ENCODE results near the gene PPIAL4G.
"Not testable (repeated sequence)": the region's sequence is repeated elsewhere in the genome, so short reads cannot be mapped to it uniquely, and the experiment has no call there.

Gene PPIAL4G

GRCh38 chr1:148483029-148483428 lies at the start of gene PPIAL4G:
Gene PPIAL4G, minus strand, starts transcription at chr1:148483302. Its CDS starts 50 bp downstream, at chr1:148483252.
- DNase-seq: not testable (repeated sequence)

- DNase-seq: not testable (repeated sequence)
These were observed 49.1 kb upstream of the PPIAL4G start for GRCh38 chr1:148532158-148532557.

- DNase-seq: peak in 1 of 2 experiments; percentile 50
These were observed 46.0 kb upstream of the PPIAL4G start for GRCh38 chr1:148529101-148529567.

GRCh38 chr1:148528591-148528990 lies 45.5 kb upstream of the PPIAL4G start:
- DNase-seq: not testable (repeated sequence)

GRCh38 chr1:148526587-148526986 lies 43.5 kb upstream of the PPIAL4G start:
- DNase-seq: not testable (repeated sequence)

- not testable (repeated sequence) for DNase-seq
These were observed 40.4 kb upstream of the PPIAL4G start for GRCh38 chr1:148523205-148524144.

- DNase-seq: peak in 1 of 2 experiments; percentile 50
These were observed 39.6 kb upstream of the PPIAL4G start for GRCh38 chr1:148522561-148523204.

- DNase-seq: peak in 1 of 2 experiments; percentile 39
These were observed 39.0 kb upstream of the PPIAL4G start for GRCh38 chr1:148522072-148522471.

- DNase-seq: not testable (repeated sequence)
These were observed 31.2 kb upstream of the PPIAL4G start for GRCh38 chr1:148514310-148514709.

GRCh38 chr1:148512571-148513184 lies 29.6 kb upstream of the PPIAL4G start:
- not testable (repeated sequence) for DNase-seq

GRCh38 chr1:148493933-148494332 lies 10.8 kb upstream of the PPIAL4G start:
- DNase-seq: not testable (repeated sequence)

- DNase-seq: not testable (repeated sequence)
These were observed 2.0 kb downstream of the PPIAL4G start for GRCh38 chr1:148481134-148481533.

- not testable (repeated sequence) for DNase-seq
These were observed 23.4 kb downstream of the PPIAL4G start for GRCh38 chr1:148459694-148460093.

GRCh38 chr1:148458901-148459581 lies 24.1 kb downstream of the PPIAL4G start:
- DNase-seq: not testable (repeated sequence)

- not testable (repeated sequence) for DNase-seq
These were observed 24.7 kb downstream of the PPIAL4G start for GRCh38 chr1:148458398-148458797.

- DNase-seq: not testable (repeated sequence)
These were observed 30.3 kb downstream of the PPIAL4G start for GRCh38 chr1:148452845-148453244.

GRCh38 chr1:148439654-148440325 lies 43.3 kb downstream of the PPIAL4G start:
- DNase-seq: not testable (repeated sequence)

GRCh38 chr1:148435406-148435805 lies 47.7 kb downstream of the PPIAL4G start:
- no peak for DNase-seq

- DNase-seq: no peak
These were observed 48.3 kb downstream of the PPIAL4G start for GRCh38 chr1:148434832-148435231.

GRCh38 chr1:148432916-148433317 lies 50.2 kb downstream of the PPIAL4G start:
- not testable (repeated sequence) for DNase-seq

Measured in NCI-H524 (cell line).